GM18907 (cell line): ENCODE data around the gene LDLRAD3.
"Not testable (repeated sequence)": the region's sequence is repeated elsewhere in the genome, so short reads cannot be mapped to it uniquely, and the experiment has no call there.

Experiments
- ATAC-seq: cut with Tn5 transposase; IDR thresholded peaks from one replicate; pipeline ENCODE4 v1.9.1; 2021; ENCODE audit warnings: mild to moderate bottlenecking, moderate library complexity; ENCODE audit not compliant: unreplicated experiment

LDLRAD3 gene

DNA sequence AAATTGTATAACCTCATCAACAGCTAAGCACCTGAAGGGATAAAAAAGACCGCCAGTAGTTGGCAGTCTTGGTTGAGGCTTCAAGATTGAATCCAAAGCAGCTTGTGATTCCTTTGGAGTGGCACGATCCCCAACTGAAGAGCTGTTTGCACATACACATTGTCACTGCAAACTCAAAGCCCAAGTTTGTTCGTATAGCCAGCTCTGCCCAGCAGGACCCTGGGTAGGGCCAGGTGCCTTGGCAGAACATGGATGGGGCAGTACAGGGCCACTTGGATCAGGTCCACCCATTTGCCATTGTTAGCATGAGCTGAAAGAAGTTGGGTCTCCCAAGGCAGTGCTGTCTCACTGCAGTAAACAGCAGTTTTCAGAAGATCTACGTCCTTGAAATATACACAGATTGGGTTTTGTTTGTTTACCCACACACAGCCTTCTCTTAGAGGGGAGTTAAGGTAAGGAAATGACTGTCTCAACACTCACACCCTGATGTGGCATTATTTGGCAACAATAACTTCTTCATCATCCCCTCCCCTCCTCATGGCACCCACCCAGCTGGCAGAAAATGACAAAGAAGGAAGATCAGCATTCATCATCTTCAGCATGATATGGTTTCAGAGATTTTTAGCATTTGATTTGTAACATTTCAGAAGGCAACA lies 212.4 kb downstream of the LDLRAD3 start:
- ATAC-seq: no peak

DNA sequence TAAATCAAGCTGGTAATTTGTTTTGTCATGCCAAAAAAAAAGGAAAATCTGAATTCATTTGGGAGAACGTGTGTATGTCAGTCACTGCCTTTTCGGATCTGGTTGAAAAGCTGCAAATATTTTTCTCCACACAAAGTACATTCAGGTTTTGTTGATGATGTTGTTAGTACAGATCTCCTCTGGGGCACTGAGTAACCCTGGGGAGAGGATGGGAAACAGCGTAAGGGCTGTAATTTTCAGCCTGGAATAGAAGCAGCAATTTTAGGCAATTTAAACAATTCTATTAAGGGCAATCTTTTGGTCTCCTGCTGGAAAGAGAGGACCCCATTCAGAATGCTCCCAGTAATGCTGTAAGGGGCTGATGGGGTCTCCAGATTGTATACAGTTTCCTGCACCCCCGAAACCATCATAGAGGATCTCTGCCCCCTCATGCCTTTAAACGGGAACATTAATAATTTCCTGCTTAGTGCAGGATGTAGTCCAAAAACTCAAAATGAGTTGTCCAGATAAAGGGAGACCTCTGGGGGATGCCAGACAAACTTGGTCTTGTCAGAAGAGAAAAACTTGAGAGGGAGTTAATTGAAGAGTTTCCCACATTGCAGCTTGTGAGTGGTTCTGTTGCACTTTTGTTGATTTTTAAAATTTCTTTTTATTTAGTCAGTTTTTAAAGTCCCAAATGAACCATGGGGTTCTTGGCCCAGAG lies 213.1 kb downstream of the LDLRAD3 start:
- ATAC-seq: no peak

DNA sequence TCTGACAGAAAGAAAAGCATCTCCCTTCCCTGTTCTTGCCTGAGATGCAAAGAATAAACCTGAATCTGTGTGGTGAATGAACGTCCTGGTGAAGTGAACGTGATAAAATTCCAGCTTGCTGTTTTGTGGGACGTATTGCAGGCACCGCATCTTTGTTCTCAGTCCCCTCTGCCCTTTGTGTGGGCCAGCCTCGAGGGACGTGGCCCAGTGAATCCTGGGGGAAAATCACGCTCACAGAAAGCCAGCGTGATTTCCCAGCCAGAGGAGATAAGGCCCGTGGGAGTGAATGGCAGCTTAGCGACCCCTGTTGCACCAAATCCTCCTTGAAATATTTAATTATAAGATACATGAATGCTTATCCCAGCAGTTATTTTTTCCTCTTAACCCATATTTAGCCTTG lies 216.2 kb downstream of the LDLRAD3 start:
- ATAC-seq: no peak

DNA sequence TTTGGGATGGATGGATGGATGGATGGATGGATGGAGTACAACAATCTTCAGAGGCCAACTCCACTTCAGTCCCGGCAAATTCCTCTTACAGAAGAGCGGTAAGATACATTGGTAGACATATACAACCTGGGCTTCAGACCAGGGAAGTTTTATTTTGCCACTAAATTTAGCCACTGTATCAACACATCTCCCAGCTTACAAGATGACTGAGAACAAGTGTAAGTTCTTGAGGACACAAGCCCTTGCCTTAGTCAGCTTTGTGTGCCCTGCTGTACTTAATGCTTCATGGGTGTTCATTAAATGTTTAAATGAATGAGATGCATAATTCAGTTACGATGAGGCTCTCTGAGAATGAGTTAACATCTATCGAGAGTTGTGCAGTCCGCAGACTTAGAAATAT lies 217.7 kb downstream of the LDLRAD3 start:
- no peak for ATAC-seq

DNA sequence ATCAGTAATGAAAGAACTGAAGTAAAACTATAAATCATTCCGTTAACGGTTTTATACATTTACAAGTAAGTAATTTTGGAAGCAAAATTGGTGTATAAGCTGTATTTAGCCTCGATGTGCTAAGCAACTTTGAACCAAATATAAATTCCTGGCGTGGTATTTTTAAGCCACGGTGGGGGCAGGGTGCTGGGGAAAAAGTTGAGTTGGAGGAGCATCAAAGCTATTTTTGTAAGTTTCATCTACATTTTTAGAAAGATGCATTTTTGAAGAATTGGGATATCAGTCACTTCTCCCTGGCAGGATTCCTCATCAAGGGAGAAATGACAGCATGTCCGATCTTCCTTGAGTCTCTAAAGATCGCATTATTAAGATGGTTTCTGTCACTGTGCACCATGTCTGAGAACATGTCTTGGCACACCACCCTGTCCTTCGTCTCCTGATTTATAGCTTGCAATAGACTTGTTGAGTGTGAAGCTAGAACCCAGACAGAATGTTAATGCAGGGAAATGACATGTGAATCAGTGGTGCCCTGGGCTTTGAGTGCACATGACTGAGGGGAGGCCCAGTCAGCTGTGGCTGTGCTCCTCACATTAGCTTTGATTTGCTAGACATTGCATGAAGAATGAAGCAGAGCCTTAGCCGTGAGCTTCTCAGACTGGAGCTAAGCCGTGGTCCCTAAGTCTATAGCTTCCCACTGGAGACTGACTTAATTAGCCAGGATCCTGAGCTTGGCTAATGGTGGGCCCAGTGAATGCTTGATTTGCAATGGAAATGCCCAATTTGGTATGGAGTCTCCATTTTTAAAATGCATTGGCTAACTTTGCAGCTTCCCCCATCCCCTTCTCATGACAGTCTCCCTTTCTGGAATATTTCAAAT lies 218.4 kb downstream of the LDLRAD3 start:
- no peak for ATAC-seq

DNA sequence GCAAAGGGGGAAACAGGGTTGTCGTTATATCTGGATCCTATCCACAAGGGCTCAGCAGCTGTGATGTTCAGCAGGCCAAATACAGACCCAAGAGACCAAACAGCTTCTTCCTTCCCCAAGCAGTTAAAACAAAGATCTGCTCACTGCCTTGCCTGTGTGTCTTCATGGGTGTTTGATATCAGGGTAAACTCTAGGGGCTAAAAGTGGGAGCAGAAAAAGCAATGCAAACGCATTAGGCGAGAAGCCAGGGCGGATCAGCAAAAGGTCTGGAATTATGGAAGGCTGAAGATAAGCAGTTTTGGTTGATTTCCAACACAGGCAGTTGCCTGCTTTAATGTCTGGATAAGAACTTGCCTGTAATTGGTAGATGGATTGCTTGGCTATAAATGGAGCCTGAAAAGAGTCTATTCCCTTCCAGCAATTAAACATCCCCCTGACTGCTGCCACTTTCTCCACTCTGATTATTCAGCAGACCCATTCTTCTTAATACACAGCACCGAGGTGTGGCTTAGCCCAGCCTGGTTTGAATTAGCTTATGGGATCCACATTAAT lies 219.1 kb downstream of the LDLRAD3 start:
- ATAC-seq: no peak

DNA sequence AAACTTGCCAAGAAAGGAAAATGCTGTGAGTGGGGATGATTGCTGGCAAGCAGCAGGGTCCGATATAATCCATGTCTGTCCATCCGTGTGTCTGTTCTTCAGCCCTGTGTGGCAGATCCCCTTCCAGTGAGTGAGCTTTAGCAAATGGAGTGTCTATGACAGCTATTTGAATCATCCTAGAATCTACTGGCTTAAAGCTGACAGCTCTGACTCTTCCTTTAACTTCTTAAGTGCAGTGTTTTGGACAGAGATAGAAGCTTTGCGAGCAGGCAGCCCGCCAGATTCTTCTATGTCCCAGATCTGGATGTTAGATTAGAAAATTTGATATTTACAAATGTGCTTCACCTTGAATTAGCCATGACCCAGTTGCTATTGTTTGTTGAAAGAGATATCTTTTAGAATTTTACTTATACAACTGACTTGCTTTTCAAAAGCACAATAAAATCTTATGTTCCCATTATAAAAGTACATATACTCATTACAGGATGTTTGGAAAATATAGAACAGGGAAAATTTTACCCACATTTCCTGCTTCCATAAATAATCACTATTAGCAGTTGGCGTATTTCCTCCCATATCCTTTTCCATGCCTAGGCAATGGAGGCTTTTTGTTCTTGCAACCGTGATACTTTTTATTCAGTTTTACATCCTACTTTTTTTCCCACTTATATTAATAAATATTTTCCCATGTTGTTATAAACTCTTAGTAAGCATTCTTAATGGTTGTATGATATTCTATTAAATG lies 220.8 kb downstream of the LDLRAD3 start:
- no peak for ATAC-seq

DNA sequence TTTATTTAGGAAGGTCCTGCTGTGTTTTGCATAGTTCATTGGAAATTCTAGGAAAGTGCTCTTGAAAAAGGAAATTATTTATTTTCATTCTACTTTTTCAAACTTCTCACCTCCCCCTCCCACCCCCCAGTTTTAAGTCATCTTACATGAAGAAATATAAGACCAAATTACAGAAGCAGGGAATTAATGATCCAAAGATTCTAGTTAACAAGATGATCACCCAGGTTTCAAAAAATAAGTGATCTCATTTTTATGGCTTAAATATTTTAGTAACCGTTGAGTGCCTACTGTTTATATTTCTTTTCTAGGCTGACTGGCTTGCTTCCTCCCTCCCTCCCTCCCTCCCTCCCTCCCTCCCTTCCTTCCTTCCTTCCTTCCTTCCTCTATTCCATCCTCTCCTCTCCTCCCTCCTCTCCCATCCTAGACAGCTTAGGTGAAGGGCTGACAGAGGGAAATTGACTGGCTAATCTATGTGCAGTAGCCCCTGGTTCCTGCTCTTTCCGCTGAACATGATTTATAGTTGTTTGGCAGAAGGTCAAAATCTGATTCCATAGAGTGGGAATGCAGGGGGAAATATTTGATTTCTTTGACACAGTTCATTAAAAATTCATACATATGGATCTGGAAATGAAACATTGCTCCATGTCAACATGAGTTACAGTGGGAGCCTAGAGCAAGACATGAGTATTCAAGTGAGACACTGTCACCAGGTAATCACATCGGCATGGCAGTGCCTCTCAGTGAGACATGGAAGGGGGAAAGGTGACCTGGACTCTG lies 221.9 kb downstream of the LDLRAD3 start:
- no peak for ATAC-seq

DNA sequence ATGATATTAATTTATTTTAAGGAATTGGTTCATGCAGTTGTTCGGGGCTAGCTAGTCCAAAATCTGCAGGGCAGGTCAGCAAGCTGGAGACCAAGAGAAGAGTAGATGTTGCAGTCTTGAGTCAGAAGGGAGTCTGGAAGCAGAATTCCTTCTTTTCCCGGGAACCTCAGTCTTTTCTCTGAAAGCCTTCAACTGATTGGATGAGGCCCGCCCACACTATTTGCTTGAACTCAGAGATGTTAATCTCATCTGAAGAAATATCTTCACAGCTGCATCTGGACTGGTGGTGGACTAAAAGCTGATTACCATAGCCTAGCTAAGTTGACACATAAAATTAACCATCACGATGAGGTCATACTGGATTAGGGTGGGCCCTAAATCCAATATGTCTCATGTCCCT lies 223.2 kb downstream of the LDLRAD3 start:
- ATAC-seq: no peak

DNA sequence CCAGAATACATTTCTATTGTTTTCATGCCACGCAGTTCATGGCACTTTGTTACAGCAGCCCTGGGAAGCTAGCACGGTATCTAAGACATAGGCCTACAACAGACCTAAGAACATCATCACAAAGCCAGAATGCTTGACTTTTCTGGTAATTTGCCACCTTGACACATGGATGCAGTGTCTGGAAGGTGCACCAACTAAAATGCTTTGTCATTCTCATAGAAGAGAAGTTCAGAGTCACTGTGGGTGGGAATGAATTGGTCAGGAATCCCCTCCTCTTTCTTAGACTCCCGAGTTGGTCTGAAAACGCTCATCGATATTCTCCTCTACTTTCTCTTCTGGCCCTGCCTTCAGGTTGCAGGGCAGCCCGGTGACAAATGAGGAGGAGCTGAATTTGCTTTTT lies 223.9 kb downstream of the LDLRAD3 start:
- ATAC-seq: no peak

DNA sequence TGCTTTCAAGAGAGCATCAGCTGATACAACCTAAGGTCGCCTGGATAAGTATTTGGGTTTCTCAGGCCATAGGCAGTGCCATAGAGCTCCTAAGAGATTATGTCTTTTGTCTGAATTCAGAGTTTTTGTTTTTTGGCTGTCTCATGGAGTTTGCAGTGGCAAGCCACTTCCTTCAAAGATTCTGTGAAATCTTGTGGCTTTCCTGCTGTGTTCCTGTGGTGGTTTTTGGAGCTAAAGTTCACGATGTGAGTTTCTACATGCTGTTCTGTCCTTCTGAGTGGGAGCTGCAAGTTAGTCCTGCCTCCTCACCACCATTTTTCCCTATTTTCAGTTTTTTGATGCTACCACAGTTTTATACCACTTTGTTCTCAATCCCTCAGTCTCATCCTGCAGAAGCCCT lies 234.0 kb downstream of the LDLRAD3 start:
- no peak for ATAC-seq

DNA sequence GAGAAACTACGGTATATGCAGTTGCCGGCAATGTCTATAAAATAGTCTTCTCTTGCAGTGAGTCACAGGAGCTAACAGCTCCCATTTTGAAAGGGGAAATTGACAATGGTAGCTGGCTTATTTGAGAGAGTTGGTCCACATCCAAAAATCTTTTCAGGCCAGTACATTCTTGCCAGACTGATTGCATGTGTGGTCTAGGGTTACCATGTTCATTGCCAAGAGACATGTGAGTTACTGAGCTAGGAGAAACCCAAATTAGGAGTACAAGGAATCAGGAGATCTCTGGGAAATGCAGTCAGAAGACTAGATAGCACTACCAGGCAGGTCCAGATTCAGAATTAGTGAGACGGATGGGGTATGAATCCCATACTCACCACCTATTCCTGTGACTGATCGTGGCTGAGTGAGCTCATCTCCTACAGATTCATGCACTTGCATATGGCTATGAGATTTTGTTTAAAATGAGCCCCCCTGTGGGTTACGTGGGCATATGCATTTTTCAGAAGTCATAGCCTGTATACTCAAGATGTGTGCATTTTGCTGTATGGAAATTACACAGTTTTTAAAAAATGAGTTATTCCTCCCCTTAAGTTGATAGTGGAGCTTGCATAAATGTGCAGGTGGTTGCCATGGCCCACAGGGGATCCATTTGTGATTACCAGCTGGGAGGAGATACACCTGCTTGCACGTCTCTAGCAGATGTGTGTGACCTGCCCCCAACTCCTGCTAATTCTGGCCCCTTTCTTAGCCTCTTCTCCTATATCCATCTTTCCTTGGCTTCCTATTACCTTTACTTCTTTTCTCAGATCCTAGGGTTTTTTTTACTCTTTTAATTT lies 242.7 kb downstream of the LDLRAD3 start:
- no peak for ATAC-seq

DNA sequence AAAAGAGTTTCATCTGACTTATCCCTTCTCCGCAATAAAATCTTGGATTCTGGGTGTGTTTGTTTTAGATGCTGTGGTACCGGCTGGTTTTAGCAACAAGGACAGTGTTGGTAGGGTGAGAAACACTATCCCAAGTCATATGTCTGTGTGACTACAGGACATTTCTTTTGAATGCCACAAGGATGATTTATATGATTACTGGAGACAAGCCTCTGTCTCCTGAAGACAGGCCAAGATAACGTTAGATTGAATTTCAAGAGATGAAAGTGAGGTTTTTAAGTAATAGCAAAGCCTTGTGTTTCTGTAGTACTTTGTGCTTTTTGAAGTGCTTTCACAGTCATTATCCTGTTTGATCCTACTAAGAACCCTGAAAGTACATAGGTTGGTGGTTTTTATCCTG lies 243.8 kb downstream of the LDLRAD3 start:
- ATAC-seq: no peak

DNA sequence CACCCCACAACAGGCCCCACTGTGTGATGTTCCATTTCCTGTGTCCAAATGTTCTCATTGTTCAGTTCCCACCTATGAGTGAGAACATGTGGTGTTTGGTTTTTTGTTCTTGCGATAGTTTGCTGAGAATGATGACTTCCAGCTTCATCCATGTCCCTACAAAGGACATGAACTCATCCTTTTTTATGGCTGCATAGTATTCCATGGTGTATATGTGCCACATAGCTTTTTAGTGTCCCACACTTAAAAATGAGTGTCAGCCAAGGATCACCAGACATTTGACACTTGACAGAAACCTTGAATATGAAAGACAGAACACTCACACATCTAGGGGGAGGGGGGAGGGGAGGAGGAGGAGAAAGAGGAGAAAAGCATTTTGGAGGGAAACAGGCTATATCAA lies 245.9 kb downstream of the LDLRAD3 start:
- ATAC-seq: not testable (repeated sequence)

DNA sequence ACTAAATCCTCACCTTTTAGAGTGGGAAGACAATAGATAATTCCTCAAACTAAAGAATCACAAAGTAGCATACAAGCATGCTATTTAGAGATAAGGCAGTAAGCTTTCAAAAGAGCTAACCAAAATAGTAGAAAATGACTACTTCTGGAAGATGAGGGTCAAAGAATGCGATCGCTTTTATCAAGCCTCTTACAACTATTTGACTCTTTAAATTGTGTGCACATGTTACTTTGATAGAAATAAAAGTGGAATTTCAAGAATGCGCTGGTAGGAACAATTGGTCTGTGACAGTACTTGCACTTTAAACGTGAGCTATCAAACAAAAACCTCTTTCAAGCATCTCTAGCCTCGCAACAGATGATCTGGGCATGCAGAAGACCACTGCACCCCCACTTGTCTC lies 248.1 kb downstream of the LDLRAD3 start:
- ATAC-seq: no peak

DNA sequence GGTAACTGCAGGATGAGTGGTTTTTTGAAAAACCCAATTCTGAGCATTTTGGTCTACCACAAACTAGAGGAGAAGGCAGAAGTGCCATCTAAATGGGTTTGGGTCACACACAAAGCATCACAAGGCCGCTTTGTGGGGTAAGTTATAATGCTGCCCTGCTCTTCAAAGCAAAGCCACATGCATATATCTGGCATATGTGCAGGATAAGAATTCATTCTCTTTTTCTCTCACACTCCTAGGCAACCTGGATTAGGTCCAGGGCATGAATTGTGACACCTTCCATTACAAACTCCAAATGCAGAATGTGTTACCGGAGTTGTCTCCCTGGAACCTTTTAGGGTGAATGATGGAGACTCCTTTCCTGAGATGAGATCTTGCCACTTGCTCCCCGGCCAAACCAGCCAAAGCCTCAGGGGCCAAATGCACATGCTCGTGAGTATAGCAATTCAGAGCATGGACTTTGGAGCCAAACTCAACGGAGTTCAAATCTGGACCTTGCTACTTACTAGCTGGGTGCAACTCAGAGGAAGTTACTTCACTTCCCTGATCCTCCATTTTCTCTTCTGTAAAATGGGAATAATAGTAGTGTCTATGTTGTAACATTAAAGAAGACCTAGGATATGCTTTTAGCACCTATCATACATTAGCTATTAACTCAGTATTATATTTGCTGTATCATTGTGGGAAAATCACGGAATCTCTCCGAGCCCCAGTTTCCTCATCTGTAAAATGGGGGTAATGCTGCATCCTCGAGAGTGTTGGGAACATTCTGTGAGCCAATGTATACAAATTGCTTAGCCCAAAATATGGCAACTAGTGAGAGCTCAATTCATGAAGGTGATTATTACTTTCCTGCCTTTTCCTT lies 248.8 kb downstream of the LDLRAD3 start:
- ATAC-seq: no peak

DNA sequence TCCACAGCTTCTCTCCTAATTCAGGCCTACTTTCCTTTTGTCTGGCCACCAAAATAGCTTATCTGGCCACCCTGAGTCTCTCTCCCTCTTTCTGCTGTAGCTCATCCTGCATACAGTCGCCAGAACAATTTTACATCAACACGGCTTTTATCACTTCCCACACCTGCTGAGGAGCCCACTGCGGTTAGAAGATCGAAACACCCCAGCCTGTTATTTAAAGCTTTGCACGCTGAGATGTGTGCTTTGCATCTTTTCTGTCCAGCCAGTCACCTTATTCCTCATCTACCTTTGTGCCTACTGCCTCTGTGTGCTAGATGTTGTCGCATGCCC lies 249.4 kb downstream of the LDLRAD3 start:
- no peak for ATAC-seq

DNA sequence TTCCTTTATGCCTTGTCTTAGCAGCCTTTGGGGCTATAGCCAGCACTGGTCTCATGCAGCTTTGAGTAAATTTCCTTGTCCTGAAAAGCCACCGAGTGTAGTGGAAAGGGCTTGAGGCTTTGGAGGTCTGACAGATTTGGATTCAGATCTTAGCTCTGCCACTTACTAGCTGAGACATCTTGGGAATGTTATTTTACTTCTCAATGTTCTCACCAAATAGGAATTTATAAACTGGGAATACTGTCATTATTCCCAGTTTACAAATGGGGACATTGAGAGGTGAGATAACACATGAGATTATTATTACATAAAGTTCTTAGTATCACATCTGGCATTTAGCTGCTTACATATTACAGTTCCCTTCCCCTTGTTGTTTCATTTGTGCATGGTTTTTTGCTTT lies 249.9 kb downstream of the LDLRAD3 start:
- ATAC-seq: no peak
